ENCODE results near the gene JAZF1.

Gene JAZF1

DNA sequence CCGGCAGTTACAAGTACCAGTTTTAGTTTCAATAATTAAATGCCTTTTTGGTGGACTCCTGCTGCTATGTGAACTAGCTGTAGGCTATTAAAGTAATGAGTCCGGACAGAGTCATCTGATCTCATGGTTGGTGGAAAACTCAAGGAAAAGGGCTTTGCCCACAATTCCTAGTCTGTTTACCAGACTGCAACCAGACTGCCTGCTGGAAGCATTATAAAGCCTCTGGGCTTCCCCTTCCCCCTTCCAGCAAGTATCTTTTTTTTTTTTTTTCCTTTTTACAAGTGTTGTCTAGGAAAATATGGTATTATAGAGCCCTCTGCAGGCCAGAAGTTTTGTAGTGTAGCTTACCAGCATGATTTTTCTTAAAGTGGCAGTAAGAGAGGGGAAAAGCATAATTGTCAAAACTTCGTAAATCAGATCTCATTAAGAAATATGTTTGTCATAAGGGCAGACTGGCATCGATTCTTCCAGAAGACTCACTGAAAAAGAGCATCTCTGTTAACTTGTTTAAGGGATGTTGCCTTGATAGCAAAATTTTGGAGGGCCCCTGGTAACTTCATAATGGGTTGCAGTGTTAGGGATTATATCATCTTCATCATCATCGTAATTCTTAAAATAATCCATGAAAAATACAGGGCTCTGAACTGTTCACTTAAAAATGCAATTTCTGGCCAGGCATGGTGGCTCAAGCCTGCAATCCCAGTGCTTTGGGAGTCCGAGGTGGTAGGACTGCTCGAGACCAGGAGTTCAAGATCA lies 259.3 kb downstream of the JAZF1 start:
- TF ChIP-seq, protein P1, sequence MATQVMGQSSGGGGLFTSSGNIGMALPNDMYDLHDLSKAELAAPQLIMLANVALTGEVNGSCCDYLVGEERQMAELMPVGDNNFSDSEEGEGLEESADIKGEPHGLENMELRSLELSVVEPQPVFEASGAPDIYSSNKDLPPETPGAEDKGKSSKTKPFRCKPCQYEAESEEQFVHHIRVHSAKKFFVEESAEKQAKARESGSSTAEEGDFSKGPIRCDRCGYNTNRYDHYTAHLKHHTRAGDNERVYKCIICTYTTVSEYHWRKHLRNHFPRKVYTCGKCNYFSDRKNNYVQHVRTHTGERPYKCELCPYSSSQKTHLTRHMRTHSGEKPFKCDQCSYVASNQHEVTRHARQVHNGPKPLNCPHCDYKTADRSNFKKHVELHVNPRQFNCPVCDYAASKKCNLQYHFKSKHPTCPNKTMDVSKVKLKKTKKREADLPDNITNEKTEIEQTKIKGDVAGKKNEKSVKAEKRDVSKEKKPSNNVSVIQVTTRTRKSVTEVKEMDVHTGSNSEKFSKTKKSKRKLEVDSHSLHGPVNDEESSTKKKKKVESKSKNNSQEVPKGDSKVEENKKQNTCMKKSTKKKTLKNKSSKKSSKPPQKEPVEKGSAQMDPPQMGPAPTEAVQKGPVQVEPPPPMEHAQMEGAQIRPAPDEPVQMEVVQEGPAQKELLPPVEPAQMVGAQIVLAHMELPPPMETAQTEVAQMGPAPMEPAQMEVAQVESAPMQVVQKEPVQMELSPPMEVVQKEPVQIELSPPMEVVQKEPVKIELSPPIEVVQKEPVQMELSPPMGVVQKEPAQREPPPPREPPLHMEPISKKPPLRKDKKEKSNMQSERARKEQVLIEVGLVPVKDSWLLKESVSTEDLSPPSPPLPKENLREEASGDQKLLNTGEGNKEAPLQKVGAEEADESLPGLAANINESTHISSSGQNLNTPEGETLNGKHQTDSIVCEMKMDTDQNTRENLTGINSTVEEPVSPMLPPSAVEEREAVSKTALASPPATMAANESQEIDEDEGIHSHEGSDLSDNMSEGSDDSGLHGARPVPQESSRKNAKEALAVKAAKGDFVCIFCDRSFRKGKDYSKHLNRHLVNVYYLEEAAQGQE (IDR thresholded peaks at IDR 0.05; ENCODE audit: low read depth) = no peak
- TF ChIP-seq CREB1 (IDR thresholded peaks at IDR 0.05; ENCODE audit: low read depth) (no peak), TAF1 (IDR thresholded peaks at IDR 0.05; ENCODE audit: low read depth) (no peak), ZBTB7A (IDR thresholded peaks at IDR 0.05; ENCODE audit: low read depth) (no peak), YY1 (IDR thresholded peaks at IDR 0.05; ENCODE audit: low read depth) (no peak), CEBPB (IDR thresholded peaks at IDR 0.05) (0 out of 2 replicates have a peak, but pooled peaks have one; percentile 5), TEAD4 (IDR thresholded peaks at IDR 0.05) (peak; percentile 35; the same call in 1 of the 2 replicates), NFIC (IDR thresholded peaks at IDR 0.05) (peak; percentile 60; the same call in 1 of the 2 replicates), EGR1 (IDR thresholded peaks at IDR 0.05) (no peak), TCF12 (IDR thresholded peaks at IDR 0.05; ENCODE audit: low read depth) (peak; percentile 71), FOXM1 (IDR thresholded peaks at IDR 0.05; ENCODE audit: borderline replicate concordance, low read depth) (no peak; the same call in 1 of the 2 replicates), RAD21 (IDR thresholded peaks at IDR 0.05; ENCODE audit: low read depth) (peak; percentile 84), EP300 (IDR thresholded peaks at IDR 0.05; ENCODE audit: borderline replicate concordance) (peak; percentile 77)
- TF ChIP-seq, protein P2, sequence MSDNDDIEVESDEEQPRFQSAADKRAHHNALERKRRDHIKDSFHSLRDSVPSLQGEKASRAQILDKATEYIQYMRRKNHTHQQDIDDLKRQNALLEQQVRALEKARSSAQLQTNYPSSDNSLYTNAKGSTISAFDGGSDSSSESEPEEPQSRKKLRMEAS (IDR thresholded peaks at IDR 0.05) = peak; percentile 39
- TF ChIP-seq, protein P3, sequence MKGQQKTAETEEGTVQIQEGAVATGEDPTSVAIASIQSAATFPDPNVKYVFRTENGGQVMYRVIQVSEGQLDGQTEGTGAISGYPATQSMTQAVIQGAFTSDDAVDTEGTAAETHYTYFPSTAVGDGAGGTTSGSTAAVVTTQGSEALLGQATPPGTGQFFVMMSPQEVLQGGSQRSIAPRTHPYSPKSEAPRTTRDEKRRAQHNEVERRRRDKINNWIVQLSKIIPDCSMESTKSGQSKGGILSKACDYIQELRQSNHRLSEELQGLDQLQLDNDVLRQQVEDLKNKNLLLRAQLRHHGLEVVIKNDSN (IDR thresholded peaks at IDR 0.05) = no peak

DNA sequence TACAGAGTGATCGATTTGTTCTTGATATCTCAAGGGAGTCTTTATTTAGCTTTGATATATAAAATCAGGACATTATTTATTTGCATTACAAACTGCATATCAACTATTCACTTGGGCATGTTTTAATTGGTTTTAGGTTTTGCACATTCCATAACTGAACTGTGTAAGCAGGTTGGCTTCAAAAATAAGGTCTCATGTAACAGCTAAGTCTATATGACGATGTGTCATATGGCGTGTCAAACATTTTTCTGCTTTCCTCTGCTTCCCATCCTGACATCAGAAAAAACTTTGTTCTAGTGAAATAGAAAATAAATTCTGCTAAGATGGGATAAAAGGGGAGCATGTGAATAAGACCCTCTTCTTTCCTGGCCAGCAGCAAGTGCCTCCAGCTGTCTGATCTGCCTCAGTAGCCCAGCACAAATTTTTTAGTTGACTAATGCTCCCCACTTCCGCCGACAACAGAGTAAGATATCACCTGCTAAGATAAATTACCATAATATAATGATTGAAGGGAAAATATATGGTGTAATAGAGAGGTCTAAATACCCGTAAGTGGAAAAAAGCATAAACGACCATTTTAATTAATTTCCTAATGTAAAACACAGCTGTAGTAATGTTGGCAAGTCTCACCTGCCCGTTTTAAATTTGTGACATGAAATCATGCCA lies 260.2 kb downstream of the JAZF1 start:
- TF ChIP-seq, protein P1 (IDR thresholded peaks at IDR 0.05; ENCODE audit: low read depth) = no peak
- TF ChIP-seq TEAD4 (IDR thresholded peaks at IDR 0.05) = peak; percentile 11; the same call in 1 of the 2 replicates
- TF ChIP-seq, protein P2 (IDR thresholded peaks at IDR 0.05) = 0 out of 2 replicates have a peak, but pooled peaks have one; percentile 32

DNA sequence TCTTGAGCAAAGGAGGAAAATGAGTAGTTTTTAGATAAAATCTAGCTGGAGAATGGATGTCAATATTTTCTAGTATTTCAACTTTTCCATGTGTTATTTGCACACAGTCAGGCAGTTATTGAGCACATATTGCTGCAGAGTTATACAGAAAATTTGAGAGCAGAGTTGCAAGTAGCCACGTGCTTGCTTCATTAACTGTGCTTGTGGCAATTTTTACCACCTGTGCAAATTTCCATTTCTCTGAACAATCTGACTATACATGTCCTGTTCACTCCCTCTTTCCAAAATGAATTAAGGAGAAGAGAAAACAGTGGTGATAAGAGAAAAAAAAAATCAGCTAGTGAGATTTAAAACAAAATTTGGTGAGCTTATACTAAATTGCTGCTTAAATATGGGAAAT lies 262.1 kb downstream of the JAZF1 start:
- TF ChIP-seq TAF1 (IDR thresholded peaks at IDR 0.05; ENCODE audit: low read depth) = no peak
- TF ChIP-seq, protein P1 (IDR thresholded peaks at IDR 0.05; ENCODE audit: low read depth) = no peak
- no peak for TF ChIP-seq TCF12 (IDR thresholded peaks at IDR 0.05; ENCODE audit: low read depth)
- TF ChIP-seq, protein P2 (IDR thresholded peaks at IDR 0.05) = no peak
- no peak for TF ChIP-seq CEBPB (IDR thresholded peaks at IDR 0.05)
- no peak for TF ChIP-seq EP300 (IDR thresholded peaks at IDR 0.05; ENCODE audit: borderline replicate concordance)
- TF ChIP-seq EGR1 (IDR thresholded peaks at IDR 0.05) = no peak
- no peak for TF ChIP-seq NFIC (IDR thresholded peaks at IDR 0.05)
- no peak for TF ChIP-seq RAD21 (IDR thresholded peaks at IDR 0.05; ENCODE audit: low read depth)
- no peak for TF ChIP-seq TEAD4 (IDR thresholded peaks at IDR 0.05)
- TF ChIP-seq FOXM1 (IDR thresholded peaks at IDR 0.05; ENCODE audit: borderline replicate concordance, low read depth) = no peak
- TF ChIP-seq, protein P3 (IDR thresholded peaks at IDR 0.05) = no peak
- no peak for TF ChIP-seq CREB1 (IDR thresholded peaks at IDR 0.05; ENCODE audit: low read depth)
